ENCODE measurements around the gene ALS2.
"Not testable (repeated sequence)": the region's sequence is repeated elsewhere in the genome, so short reads cannot be mapped to it uniquely, and the experiment has no call there.

Gene ALS2

DNA sequence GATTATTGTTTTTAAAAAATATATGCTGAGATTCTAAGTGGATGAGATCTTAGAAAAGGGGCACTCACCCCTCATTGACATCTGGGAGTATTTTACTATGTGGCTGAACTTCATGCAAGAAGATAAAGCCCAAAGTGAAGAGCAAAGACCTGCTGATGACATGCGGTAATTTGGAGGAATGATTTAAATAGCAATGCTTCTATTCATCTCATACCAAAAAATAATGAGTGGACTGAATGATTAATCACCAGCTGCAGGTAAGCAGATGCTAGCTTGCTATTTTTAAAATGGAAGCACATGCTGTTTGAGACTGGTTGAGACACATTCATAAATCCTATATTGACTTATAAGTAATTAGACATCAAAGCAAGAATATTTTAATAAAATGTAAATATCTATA lies 12.9 kb upstream of the ALS2 start:
- no peak for ATAC-seq

DNA sequence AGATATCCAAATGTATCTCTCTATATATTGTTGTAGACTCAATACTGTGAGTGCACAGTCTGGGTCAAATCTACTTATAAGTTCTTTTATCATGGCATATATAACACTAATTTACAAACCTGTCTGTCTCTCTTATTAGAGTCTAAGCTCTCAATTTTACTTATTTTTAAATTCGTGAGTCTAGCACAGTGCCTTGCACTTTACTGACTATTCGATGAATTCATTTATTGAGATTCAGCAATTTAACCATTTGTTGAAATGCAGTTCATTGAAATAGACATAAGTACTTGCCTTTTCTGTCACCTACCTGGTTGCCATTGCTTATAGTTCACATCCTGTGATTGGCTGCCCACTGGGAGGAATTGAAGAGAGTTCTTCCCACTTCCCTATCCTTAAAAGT lies 10.3 kb upstream of the ALS2 start:
- ATAC-seq = no peak

DNA sequence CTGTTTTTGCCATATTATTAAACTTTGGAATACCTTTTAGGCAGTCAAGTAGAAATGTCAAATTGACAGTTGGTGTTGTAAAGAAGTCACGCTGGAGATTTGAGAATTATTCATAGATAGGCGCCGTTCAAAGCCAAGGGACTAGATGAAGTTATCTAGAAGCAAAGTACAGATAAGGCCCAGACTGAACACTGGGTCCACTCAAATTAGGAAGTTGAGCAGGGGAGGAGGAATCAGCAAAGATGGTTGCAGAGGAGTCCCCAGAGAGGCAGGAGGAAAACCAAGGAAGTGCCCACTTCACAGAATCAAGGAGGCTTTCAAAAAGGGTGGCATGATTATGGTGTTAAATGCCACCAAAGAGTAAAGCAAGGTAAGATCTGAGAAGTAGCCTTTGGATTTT lies 9.6 kb upstream of the ALS2 start:
- no peak for ATAC-seq

DNA sequence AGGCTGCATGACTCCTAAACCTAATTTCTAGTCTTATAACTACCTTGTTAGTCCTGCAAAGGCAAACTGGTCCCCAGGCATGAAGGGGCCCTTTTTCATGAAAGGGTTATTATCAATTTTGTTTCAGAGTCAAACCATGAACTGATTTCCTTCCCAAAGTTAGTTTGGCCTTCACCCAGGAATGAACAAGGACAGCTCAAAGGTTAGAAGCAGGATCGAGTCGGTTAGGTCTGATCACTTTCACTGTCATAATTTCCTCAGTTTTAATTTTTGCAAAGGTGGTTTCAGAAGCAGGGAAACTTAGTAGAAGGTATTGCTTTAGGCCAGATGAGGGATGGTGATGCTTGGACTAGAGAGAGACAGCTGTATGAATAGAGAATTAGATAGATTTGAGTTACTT lies 8.7 kb upstream of the ALS2 start:
- ATAC-seq = no peak

DNA sequence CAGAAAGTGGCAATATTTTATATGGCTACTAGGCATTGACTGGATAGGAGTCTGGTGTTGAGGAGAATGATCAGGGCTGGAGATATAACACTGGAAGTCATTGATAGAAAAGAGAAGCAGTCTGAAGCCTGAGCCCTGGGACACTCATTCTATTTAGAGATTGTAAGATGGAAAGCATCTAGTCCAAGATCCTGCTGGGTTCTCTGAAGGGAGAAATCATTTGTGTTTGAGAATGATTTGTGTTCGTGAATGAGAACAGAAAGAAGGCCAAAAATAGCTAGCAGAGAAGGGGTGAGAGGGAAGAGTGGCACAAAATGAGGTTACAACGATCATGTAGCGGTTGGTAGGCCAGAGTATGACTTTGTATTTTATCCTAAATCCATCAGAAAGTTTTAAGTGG lies 7.6 kb upstream of the ALS2 start:
- no peak for ATAC-seq

DNA sequence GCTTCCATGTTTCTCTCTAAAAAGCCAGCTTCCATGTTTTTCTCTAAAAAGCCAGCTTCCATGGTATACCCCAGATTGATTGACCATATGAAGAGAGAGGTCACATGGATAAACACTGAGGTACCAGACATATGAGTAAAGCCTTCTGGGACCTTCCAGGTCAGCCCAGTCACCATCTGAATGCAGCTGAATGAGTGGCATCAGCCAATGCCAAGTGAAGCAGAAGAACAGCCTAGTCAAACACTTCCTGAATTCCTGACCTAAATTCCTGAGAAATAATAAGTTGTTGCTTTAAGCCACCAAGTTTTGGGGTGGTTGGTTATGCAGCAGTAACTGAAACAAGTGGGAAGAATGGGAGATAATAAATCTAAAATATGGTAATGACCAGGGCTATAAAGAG lies 5.7 kb upstream of the ALS2 start:
- ATAC-seq = no peak

DNA sequence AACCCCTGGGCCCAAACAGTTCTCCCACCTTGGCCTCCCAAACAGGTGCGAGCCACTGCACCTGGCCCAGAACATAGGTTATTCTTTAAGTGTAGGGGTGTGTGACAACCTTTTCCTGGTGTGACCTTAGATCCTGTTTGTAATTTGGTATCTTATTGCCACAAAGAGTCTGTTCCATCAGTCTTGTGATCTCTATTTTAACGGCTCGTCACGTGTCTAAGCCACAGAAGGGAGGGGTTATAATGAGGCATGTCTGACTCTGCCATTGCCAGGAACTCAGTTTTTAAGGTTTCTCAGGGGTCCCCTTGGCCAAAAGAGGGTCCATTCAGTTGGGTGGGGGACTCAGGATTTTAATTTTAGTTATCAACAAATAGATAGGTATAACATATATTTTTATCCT lies 4.4 kb upstream of the ALS2 start:
- no peak for ATAC-seq

DNA sequence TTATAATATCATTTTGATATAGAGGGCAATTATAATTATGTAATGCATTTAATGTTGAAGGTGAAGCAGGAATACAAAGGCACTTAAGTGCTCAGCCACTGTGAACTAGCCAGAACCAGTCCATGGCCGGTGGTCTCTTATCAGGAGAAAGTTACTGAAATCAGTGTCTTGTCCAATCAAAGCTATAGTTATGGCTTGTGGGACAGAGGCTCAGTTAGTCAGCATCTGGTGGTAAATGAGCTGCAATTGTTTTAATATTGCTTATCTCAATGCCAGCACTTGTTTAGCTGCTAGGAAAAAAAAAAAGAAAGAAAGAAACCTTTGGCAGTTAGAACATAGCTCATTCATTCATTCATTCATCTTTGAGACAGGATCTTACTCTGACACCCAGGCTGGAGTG lies 3.8 kb upstream of the ALS2 start:
- ATAC-seq = no peak

DNA sequence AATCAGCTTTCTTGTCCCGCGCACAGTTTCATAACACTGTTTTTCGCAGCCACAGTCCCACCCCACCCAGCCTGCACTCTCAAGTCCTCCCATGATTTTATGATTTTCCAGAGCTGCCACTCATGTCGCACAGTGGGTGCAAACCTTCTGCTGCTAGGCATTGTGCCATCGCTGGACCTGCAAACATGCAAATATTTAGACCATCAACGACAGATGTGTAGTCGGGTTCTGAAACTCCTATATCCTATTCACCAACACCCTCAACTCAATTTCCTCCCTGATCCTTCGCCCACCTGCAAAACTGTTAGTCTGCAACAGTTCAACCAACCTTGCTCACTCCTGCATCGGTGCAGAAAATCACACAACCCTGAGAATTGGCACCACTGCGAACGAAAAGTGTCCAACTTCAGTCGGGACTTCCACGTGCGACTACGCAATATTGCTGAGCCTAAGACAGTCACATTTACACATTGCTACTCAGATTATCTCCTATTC lies 871 bp upstream of the ALS2 start:
- peak in 1 of 2 donors; percentile 1 for ATAC-seq

DNA sequence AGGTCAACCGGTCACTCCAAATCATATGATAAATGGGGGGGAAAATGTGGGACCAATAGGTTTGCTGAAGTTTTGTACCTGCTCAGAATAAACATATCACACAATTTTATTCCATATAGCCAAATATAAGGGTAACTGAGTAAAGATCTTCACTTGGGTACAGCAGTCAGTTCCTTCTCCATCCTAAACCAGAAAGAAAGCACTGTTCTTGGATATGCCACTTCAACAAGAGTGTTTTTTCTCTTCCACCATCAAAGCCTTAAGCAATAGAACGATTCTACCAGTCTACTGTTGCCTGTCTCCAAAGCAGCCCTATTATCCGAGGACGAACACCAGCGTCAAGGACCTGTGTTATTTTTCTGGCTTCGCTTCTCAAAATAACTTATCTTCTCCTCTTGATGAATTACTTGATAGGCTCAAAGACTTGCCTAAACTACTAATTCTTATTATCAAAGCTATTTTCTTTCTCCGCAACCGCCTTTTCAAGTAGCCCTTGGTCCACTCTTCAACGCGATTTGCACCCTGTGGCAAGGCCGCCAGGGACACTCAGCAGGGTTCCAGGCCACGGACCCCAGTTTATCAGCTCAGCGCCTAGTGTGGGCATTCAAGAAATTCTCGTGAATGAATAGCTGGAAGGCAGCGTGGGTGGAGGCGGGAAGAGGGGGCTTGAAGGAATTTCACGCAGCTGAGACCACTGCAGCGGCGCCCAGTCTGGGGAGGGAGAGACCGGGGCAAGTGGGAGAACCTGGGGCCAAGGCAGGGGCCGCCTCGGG lies 646 bp downstream of the ALS2 start:
- no peak for ATAC-seq

DNA sequence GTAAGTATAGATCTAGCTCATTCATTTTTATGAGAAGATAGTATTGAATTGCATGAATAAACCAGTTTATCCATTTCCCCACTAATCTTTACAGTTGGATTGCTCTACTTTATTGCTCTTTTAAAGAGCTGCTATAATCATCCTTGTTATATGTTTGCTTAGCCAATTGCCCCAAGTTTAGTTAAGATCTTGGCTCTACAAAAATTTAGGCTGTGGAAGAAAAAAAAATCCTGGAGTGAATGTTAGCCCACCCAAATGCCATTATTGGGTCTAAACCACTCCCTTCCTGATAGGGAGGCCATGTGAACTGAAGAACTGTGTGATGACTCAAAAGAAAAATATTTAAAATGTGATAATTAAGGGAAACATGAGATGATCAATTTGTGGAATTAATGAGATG lies 2.9 kb downstream of the ALS2 start:
- no peak for ATAC-seq

DNA sequence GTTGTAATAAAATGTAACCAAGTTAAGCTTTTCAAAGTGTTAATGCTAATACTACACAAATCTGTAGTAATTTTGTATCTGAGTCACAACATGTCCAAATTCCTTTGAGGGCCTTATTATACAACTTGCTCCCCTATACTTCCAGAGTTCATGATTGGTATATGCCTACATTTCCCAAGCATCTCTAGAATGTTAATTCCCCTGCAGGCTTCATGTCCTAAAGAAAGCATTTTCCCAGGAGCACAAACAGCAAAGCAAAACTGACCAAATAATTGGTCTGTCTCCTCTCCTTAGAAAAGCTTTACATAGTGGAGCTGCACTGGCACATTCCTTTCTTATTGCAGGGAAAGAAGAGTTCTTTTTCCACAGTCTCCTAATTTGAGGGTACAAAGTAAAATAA lies 3.7 kb downstream of the ALS2 start:
- ATAC-seq = no peak

DNA sequence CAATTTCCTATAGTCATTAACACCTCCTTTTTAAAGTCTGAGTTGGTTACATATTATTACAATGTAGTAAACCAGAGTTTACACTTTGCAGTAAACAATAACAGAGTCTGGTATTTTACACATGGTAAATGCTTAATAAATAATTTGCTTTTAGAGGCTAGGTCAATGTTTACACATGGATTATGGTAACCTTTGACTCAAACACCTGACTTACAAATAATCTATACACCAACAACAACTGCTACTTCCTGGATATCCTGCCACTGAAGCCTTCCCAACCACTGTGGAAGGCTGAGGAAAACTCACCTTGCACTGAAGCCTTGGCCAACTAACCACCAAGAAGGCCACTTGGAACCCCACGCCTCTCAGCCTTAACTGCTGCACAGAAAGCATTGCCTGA lies 5.4 kb downstream of the ALS2 start:
- no peak for ATAC-seq

DNA sequence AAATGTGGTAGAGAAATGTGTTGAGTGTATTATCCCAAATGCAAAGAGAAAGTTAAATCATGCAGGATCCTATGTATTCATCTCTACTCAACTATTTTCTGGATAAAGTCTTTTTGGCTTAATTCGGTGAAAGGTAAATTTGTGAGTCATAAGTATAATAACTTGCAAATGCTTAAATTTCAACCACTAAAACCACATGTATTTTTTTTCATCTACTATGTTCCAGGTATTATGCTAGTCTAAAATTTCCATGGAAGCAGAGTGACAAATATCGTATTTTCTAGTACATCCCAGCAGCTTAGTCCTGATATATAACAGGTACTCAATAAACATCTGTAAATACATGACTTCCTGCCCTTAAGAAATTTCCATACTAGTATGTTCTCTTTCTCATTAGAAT lies 6.2 kb downstream of the ALS2 start:
- ATAC-seq = no peak

DNA sequence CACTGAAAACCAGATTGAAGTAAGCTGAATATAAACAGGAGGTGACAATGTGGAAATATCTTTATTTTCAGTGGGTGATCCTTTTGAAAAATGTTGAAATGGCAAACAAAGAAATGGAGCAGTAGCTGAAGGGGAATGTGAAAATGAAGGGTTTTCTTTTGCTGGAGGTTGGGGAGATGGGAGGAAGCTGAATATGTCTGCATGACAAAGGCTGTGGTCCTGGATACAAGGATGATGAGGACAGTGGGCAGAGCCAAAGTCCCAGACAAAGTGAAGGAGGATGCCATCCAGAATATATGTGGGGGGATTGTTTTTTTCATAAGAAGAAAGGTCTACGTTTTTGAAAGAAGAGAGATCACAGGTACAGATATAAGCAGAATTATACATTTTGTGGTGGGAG lies 6.7 kb downstream of the ALS2 start:
- no peak for ATAC-seq

DNA sequence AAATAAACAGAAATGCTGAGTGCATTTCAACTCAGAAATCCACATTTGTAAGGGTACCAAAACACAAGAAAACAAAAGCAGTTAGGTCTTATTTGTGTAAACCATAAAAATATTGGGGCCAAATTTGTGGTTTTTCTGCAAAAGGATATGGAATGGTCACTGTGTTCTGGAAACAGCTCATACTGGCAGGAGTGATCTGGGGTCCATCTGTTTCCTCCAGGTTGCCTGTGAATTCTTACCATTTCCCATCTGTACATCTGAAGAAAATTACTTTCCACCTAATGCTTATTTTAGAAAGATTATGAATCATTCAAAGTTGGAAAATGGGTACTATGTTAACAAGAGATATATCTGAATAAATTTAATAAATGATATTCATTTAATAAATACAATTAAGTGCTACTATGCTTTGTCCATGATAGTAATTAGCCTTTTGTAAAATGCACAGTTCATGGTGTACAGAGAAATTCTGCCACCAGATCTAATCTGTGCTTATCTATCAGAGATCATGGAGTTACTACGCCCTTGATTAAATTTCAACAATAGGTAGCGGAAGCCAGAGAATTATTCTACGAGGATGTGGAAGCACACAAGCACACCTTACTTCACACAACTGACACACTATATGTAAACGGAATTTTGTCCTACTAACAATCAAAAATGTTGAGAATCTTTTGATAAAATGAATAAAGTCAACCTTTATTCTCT lies 10.9 kb downstream of the ALS2 start:
- no peak for ATAC-seq

DNA sequence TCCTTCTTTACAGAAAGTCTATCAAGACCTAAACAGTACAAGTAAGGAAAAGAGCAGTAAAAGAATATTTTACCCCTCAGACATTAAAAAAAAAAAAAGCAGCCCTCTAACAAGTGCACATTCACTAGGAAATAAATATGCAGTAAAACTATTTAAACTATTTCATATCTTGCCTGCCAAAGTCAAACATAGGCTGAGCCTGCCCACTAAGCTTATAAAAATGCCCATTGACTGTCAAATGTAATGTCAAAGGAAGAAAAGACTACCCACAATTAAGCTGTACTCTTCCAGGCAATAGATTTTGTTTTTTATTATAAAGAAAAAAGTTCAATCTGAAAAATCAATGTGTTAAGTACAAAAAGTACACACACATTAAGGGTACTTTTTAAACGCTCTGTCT lies 11.8 kb downstream of the ALS2 start:
- no peak for ATAC-seq

DNA sequence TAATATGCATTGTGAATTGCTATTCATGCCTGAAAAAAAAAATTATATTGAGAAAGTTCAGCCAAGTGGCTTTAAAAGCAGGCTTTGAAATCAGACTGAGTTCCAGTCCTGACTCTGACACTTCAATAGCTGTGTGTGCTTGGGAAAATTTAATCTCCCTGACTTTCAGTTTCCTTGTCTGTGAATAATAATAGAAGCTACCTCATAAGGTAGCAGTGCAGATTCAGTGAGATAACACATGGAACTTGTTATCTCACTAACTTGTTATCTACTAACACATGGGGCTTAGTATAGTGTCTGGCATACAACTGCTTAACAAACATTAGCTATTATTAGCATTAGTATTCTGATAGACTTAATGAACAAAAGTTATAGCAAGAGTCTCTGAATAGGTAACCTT lies 14.9 kb downstream of the ALS2 start:
- no peak for ATAC-seq

DNA sequence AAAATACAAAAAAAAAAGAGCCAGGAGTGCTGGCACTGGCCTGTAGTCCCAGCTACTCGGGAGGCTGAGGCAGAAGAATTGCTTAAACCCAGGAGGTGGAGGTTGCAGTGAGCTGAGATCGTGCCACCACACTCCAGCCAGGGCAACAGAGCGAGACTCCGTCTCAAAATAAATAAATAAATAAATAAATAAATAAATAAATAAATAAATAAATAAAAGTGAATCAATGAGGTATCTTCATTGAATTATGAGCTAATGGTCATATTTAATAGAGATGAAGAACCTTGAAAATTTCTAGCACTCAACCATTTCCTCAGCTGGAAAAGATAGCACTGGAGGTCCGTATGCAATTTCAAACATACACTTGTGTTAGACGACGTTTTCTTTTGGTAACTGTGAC lies 16.3 kb downstream of the ALS2 start:
- not testable (repeated sequence) for ATAC-seq

DNA sequence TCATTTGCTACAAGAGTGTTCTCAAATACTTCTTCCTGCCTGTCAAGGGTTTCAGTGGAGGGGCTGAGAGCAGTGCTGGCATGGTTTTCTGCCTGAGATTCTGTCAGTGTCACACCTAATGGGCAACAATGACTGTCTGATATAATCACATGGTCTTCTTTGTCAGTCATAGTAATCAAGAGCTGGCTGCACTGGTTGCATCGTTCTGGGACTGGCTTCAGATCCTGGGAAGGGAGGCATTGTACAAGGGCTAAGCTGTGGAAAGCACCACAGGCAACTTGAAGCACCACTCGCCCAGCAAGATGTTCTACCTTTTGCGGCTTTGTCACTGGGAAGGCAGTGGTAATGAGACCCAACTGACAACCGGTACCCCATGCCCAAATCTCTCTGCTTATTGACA lies 19.6 kb downstream of the ALS2 start:
- ATAC-seq = no peak

DNA sequence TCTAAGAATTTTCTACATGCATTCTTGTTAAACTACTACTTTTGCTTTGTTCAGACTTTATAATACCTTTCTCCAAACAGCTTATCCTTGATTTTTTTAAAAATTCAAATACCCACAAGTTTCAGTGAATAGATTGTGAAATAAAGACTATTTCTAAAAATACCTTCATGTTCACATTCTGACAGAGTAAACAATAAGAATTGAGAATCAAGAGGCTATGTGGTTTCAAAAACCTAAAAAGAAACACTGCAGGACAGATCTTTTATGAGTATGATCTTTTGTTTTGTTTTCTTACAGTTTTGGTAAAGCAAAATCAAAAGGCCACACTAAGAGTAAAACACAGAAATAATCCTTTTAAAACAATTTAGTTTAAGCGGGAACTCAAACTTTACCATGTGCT lies 21.2 kb downstream of the ALS2 start:
- no peak for ATAC-seq

DNA sequence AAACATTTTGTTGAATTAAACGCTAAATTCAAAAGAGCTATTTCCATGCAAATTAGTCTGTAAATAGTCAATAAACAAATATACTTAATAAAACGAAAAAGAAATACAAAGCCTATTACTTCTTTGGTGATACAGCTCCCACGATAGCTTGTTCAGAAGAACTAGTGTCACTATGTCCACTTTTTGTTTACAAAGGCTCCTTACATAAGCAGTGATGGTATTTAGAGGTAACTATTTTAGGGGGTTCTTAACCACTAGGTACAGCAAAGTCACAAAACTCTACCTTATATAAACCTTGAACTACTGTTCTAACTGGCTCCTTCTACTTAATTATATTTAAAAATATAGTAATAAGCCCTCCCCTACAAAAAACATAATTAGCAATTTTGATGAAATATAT lies 21.9 kb downstream of the ALS2 start:
- no peak for ATAC-seq

DNA sequence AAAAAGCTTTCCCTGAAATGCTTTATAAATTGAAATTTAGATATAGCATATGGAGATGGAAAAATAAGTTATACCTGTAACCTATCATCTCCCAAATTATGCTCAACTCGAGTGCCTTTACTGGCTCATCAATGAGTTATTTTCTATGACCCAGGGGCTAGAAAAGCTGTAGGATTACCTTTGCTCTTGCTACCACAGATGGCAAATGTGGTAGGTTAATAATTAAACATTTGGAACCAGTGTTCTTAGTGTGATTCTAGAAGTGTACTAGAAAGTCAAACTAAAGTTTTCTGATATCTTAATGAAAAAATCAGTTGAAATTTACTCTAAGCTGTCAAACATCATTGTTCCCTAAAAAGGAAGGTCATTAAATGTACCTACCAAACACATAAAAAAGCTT lies 22.5 kb downstream of the ALS2 start:
- no peak for ATAC-seq

DNA sequence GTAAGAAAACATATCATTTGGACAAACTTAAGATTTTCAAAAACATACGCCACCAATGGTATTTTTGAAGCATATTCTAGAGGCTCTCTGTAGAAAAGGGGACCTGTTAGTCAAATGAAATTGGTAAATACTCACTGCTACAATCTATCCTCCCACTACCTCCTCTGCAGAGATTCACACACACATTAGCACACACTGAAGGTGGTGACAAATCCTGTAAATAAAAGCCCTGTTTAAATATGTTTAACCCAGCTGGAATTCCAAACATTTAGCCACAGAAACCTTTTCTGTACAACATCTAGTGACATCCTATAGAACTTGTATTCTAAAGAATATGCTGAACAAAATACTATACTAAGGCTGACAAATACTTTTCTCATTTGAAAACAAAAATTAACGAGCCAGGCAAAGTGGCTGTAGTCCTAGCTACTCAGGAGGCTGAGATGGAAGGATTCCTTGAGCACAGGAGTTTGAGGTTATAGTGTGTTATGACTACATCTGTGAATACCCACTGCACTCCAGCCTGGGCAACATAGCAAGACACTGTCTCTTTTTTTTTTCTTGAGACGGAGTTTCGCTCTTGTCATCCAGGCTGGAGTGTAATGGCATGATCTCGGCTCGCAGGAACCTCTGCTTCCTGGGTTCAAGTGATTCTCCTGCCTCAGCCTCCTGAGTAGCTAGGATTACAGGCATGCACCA lies 25.9 kb downstream of the ALS2 start:
- ATAC-seq = no peak

All from activated CD4-positive, CD25-positive, alpha-beta regulatory T cell treated with anti-CD3 and anti-CD28 coated beads, Interleukin-2, amount 50 U/mL, for 24 hours (primary cell).